GM10847 (cell line): ENCODE results near the gene FAM180A.

Experiments used
- POLR2A ChIP-seq: IDR thresholded peaks from 2 replicates; pipeline ENCODE4 v1.6.1; 2011; ENCODE audit not compliant: insufficient read length; ENCODE audit errors: extremely low read depth

The FAM180A gene

DNA sequence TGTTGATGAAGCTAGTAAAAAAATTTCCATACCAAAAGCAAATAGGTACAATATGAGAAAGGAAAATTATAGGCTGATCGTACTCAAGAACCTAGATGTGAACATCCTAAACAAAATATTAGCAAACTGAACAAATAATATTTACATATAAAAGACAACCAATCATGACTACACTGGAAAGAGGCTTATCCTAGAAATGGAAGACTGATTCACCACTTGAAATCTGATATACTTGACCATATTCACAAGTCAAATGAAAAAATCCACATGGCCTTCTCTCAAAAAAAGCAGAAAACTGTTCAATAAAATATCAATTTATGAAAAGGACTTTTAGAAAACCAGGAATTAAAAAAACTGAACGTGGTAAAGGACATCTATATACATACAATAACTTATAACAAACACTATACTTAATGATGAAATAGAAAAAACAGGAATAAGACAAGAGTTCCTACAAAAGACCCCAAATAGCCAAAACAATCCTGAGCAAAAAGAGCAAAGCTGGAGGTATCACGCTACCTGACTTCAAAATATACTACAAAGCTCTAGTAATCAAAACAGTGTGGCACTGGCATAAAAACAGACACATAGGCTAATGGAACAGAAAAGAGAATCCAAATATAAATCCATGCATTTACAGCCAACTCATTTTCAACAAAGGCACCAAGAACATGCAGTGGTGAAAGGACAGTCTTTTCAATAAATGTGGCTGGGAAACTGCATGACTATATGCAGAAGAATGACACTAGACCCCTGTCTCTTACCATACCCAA is 29.2 kb upstream of the FAM180A start:
- TF ChIP-seq POLR2A: no peak

DNA sequence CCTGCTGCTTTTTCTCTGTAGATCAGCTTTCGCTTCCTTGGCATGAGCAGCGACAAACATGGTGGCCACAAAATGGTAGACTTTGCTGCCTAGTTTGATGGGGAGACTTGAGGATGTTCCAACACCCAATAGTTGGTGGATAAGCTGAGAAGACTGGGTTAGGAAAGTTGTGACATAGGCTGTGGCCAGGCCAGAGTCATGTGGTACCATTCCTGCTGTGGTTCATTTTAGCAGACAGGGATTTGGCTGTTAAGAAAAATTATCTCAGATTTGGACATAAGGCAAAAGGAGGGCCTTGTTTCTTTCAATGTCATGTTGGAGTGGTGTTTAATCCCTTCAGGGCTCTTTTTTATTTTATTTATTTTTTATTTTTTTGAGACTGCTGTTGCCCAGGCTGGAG is 26.6 kb upstream of the FAM180A start:
- TF ChIP-seq POLR2A: no peak

GRCh38 chr7:135774284-135774683 is 25.7 kb upstream of the FAM180A start:
- no peak for TF ChIP-seq POLR2A

GRCh38 chr7:135773464-135773863 is 24.9 kb upstream of the FAM180A start:
- no peak for TF ChIP-seq POLR2A

DNA sequence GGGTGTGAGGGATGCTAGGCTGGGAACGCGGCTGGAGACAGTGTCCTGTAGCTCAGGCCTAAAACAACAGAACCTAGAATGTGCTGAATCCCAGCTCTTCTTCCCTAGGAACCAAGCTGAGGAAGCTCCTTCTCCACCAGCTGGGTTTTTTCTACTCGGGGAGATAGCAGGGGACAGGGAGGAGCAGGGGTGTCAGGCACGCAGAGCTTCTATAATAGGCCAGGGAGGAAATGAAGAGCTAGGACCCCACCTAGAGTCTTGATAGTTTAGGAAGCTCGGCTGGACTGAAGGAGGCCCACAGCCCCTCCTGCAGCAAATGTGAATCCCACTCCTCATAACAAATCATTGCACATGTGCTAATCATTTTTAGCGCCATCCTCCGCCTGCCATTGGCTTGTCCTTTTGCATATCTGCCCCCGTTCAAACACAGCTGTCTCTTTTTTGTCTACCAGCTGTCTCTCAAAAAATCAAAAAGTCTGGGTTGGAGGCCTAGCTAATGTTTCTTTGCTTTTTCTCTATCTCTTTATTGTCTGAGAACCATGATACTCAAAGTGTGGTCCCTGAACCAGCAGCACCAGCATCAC is 24.1 kb upstream of the FAM180A start:
- TF ChIP-seq POLR2A: no peak

DNA sequence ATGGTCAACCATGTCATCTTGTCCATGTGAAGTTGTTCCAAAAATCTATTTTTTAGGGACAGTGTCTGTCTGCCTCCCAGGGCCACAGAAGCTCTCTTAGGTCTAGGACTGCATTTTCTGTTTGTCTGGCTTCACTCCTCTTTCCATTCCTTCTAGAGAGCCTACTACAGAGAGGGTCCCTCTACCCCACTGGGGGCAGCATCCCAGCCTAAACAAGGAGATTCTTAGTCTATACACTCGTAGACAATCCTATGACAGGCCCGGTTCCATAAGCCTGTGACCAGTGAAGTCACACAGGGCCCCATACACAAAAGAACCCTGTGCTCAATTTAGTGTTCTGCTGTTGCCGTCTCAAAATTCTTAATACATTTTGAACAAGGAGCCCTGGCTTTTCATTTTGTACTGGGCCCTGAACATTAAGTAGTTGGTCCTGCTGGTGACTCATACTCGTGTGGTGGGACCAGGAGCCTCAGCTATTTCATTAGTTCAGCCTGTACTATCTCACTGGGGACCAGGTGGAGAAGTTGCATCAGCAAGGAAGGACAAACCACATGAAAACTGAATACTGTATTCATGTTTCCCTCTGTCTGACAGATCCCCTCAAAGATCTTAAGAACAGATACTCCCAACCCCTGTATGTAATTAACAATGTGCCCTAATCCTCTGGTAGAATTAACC is 23.5 kb upstream of the FAM180A start:
- no peak for TF ChIP-seq POLR2A

GRCh38 chr7:135771051-135771450 is 22.4 kb upstream of the FAM180A start:
- TF ChIP-seq POLR2A: no peak

GRCh38 chr7:135770139-135770710 is 21.6 kb upstream of the FAM180A start:
- TF ChIP-seq POLR2A: no peak

DNA sequence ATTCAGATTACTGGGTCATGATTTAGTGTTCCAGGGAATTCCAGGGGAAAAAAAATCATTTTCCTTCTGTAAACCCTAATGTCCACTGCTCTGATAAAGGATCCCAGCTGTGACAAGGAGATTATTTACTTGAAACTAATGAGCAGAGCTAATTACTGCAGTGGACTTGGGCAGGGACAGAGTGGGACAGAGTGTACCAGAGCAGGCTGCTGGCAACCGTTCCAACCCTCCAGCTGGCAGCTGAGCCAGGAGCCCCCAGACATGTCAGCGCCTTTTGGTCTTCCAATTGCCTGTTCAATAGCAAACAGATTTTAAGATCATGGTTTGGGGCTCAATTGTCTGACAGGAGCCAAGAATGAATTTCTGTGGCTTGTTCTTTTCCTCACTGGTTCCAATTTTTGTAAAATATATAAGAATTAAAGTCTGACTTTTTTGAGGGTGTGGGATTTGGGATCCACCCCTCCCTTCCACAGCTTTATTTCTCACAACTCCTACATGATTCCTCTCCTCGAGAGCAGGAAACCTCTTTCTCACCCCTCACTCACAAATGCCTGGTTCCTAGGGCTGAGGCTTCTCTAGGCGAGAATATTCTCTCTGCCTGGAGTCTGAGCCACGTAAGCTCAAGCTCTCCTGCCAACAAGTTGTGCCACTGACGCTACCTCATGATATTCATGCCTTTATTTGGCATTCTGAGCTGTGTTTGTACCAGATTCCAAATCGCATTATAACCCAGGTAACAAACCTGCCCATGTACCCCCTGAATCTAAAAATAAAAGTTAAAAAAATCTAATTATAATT is 20.6 kb upstream of the FAM180A start:
- TF ChIP-seq POLR2A: no peak

DNA sequence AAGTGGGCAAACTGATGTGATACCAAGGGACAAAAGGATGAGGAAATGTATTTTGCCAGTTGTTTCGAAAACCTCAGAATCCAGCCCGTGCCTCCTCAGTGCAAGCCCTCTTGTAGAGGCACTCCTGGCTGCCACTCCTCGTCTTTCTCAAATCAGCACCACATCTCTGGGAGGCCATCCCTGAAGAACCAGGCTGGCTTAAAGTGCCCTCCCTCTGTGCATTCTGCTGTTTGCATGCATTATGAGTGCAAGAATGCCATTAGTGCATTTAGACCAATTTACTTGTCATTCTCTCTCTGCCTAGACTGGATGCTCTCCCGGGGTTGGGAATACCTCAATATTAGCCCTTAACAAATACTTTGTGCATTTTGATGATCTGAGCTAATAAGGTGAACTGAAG is 19.9 kb upstream of the FAM180A start:
- TF ChIP-seq POLR2A: no peak

DNA sequence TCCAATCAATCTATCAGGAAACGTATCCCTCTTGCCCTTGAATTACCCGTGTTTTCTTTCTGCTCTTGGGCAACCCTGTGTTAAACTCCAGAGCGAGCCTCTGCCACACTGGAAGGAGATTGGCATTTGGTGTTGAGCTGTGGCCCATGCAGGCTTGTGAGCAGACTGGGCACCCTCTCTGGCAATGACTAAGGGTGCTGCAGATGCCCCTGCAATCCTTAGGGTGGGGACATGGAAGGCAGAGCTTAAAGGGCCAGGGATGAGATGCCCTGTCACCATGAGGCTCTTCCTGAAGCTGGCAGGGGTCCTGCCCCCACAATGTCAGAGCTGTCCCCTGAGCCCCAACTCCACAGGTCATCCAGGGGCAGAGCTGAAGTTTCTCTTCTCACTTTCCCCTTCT is 19.5 kb upstream of the FAM180A start:
- TF ChIP-seq POLR2A: no peak

GRCh38 chr7:135763261-135763660 is 14.6 kb upstream of the FAM180A start:
- TF ChIP-seq POLR2A: no peak

DNA sequence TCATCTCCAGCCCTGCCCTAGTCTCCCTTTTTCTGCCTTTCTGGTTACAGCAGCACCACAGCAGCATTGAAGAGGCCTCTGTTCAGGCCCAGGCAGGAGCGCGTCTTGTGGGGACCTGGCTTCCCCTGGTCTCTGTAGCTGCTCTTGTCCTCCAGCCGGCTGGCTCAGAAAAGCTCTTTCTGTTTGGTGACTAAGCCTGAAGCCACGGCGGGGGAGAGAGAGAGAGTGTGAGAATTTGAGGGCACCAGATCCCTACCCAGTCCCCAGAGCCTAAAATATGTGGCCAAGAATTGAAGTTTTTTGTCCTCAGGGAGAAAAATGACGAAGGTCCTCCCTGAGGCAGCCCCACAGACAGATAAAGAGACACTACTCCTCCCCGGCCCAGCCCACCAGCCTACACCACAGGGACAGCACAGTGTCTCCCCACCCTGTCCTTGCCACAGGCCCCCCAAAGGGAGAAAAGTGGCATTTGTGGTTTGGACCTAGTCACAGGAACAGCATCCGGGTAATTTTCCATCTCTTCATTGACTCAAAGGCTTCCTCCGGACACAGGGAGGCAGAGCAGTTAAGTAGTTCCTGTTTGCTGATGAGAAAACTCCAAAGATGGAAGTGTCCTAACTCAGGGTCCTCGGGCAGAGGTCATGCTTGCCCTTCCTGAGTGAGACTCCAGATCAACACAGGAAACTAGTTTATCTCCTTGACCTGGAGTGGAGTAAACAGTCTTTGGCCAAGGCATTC is 13.3 kb upstream of the FAM180A start:
- TF ChIP-seq POLR2A: no peak

- no peak for TF ChIP-seq POLR2A
Measured at GRCh38 chr7:135759532-135759931, 10.9 kb upstream of the FAM180A start.

DNA sequence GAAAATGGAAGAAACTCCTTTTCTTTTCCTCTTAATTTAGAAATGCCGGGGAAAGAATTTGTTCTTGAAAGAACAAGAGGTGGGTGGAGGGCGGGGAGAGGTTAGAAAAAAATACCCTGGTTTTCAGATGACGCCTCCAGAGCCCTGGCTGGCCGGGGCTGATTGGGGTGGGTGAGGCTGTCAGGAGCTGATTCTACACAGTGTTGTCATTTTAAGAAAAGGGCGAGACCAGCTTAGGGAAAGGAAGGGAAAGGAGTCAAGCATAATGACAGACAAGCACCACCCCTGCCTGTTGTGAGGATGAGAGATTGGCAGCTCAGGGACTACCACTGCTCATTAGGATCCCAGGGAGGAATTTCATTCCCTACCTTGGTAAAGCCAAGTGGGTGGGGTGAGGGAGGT is 9.9 kb upstream of the FAM180A start:
- no peak for TF ChIP-seq POLR2A
